Gastrocnemius medialis (tissue), 4 donors: ENCODE measurements around the gene PPCDC.

Experiments
- POLR2A ChIP-seq, 2 donors: fragments of 450-650 bp; IDR thresholded peaks; one replicate each; pipeline ENCODE4 v1.6.1; 2017; ENCODE audit warnings: antibody characterized with exemption in 2 of 2, mild to moderate bottlenecking in 2 of 2, moderate library complexity in 2 of 2
- TF ChIP-seq, protein P1 (sequence below), 5 experiments: fragments of 450-650 bp in 3 of 5; fragments of 200-600 bp in 2 of 5; sonication (generic) in 2 of 5; IDR thresholded peaks in 4 of 5; conservative IDR thresholded peaks in 1 of 5; 1 replicate in 4 of 5; 2 replicates in 1 of 5; pipeline ENCODE4 v1.5.1; 2016 to 2019; ENCODE audit warnings: antibody characterized with exemption in 5 of 5, mild to moderate bottlenecking in 3 of 5, moderate library complexity in 3 of 5

DNA sequence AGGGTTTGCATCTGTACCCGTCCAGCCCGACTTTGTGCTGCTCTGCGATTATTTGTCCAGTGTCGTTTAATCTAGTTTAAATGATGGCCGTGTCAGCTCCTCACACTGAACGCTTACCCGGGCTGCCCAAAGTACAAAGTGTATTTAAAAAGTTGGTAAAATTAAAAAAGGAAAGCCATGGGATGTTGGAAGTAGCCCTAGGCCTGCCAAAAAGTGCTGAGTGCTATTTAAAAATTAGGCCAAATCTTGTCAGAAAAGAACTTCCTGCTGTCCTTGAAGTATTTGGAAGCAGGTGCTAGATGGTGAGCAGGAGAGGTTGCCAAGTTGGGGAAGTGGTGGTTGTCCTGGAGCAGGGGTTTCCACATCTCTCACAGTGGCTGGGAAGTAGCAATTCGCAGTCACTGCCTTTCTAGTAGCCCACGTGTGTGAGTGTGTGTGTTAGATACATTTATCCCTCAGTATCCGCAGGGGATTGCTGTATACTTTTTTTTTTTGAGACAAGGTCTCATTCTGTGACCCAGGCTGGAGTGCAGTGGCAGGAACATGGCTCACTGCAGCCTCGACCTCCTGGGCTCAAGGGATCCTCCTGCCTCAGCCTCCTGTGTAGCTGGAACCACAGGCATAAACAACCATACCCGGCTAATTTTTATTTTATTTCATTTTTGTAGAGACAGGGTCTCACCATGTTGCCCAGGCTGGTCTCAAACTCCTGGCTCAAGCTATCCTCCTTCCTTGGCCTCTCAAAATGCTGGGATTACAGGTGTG is 664 bp downstream of the PPCDC start:
- TF ChIP-seq, protein P1, sequence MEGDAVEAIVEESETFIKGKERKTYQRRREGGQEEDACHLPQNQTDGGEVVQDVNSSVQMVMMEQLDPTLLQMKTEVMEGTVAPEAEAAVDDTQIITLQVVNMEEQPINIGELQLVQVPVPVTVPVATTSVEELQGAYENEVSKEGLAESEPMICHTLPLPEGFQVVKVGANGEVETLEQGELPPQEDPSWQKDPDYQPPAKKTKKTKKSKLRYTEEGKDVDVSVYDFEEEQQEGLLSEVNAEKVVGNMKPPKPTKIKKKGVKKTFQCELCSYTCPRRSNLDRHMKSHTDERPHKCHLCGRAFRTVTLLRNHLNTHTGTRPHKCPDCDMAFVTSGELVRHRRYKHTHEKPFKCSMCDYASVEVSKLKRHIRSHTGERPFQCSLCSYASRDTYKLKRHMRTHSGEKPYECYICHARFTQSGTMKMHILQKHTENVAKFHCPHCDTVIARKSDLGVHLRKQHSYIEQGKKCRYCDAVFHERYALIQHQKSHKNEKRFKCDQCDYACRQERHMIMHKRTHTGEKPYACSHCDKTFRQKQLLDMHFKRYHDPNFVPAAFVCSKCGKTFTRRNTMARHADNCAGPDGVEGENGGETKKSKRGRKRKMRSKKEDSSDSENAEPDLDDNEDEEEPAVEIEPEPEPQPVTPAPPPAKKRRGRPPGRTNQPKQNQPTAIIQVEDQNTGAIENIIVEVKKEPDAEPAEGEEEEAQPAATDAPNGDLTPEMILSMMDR (IDR thresholded peaks at IDR 0.05 in 4 of 5, conservative IDR thresholded peaks at IDR 0.05 in 1 of 5) = no peak
- peak in 1 of 2 donors; percentile 4 for TF ChIP-seq POLR2A (IDR thresholded peaks at IDR 0.05)
